Gastroesophageal sphincter (tissue), 3 donors: ENCODE measurements around the gene OMA1.

ENCODE experiments used
- CTCF ChIP-seq, 4 experiments: fragments of 200-600 bp in 2 of 4; fragments of 450-650 bp in 2 of 4; sonication (generic) in 1 of 4; IDR thresholded peaks; one replicate each; pipeline ENCODE4 v1.5.1; 2017 to 2019; ENCODE audit warnings: antibody characterized with exemption in 4 of 4, mild to moderate bottlenecking in 2 of 4, moderate library complexity in 2 of 4
- EP300 ChIP-seq: sonication (generic); formaldehyde crosslinking; IDR thresholded peaks from one replicate; pipeline ENCODE4 v1.6.1; 2017; ENCODE audit warnings: antibody characterized with exemption, mild to moderate bottlenecking
- POLR2A ChIP-seq, 2 donors: fragments of 450-650 bp; IDR thresholded peaks; one replicate each; pipeline ENCODE4 v1.6.1; 2017; ENCODE audit warnings: antibody characterized with exemption in 2 of 2, mild to moderate bottlenecking in 2 of 2, moderate library complexity in 1 of 2
- POLR2AphosphoS5 ChIP-seq: sonication (generic); formaldehyde crosslinking; IDR thresholded peaks from one replicate; pipeline ENCODE4 v1.6.1; 2017; ENCODE audit warnings: antibody characterized with exemption

GRCh38 chr1:58577654-58578030 lies 31.1 kb upstream of the OMA1 start:
- TF ChIP-seq POLR2A (IDR thresholded peaks at IDR 0.05) (no peak), CTCF (IDR thresholded peaks at IDR 0.05) (no peak), POLR2AphosphoS5 (no peak), EP300 (no peak)
